Activated CD4-positive, alpha-beta memory T cell treated with anti-CD3 and anti-CD28 coated beads for 36 hours (primary cell): ENCODE measurements around the gene GON7. TPM values are rescaled to one million over a fixed set of nuclear protein-coding genes. Genes with fewer than 3 reads are reported as not detected.
"Not testable (repeated sequence)": the region's sequence is repeated elsewhere in the genome, so short reads cannot be mapped to it uniquely, and the experiment has no call there.

Source experiments
- CTCF ChIA-PET: fragments of 350-600 bp; sonication (Branson Sonifier 250); formaldehyde crosslinking; loops from one replicate; lab custom pipeline; 2021; ENCODE audit warnings: antibody characterized with exemption, inconsistent platforms; lab: Charles Lee
- POLR2A ChIA-PET: fragments of 350-600 bp; sonication (Branson Sonifier 250); formaldehyde crosslinking; loops from one replicate; lab custom pipeline; 2021; ENCODE audit warnings: antibody characterized with exemption; lab: Charles Lee
- DNase-seq: peaks from one replicate; pipeline ENCODE4 v3.0.0-alpha.2; 2020
- H3K27ac Mint-ChIP-seq: one replicate; pipeline ENCODE4 v1.8.0; 2021; ENCODE audit warnings: mixed read lengths
- H3K27me3 Mint-ChIP-seq: one replicate; pipeline ENCODE4 v1.8.0; 2021; ENCODE audit warnings: mixed read lengths
- H3K36me3 Mint-ChIP-seq: one replicate; pipeline ENCODE4 v1.8.0; 2021; ENCODE audit warnings: mixed read lengths
- H3K4me1 Mint-ChIP-seq: one replicate; pipeline ENCODE4 v1.8.0; 2021; ENCODE audit warnings: low read depth, mixed read lengths
- H3K4me3 Mint-ChIP-seq: one replicate; pipeline ENCODE4 v1.8.0; 2021; ENCODE audit warnings: mild to moderate bottlenecking, mixed read lengths
- H3K9me3 Mint-ChIP-seq: one replicate; pipeline ENCODE4 v1.8.0; 2021; ENCODE audit warnings: mixed read lengths
- intact Hi-C: fragments of 100-400 bp; cut with micrococcal nuclease; formaldehyde crosslinking; loops from one replicate; pipeline ENCODE4 v1.15.1; 2023
- total RNA-seq, 2 experiments: library from RNA; stranded (reverse); gene quantifications; one replicate each; pipeline ENCODE4 v1.2.3, GENCODE V29; 2021

The GON7 gene
- total RNA-seq, 2 experiments from 2014 or later, result 12.4 to 12.5 TPM

DNA sequence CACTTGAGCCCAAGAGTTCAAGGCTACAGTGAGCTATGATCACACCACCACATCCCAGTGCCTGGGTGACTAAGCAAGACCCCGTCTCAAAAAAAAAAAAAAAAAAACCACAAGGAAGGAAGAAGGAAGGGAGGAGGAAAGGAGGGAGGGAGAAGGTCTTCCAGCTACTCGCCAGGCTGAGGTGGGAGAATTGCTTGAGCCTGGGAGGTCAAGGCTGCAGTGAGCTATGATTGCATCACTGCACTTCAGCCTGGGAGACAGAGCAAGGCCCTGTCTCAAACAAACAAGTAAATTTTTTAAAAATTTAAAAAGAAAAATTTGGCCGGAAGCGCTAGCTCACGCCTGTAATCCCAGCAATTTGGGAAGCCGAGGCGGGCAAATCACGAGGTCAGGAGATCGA lies 38.3 kb downstream of the GON7 start:
- H3K9me3 Mint-ChIP-seq, DNase-seq, H3K27ac Mint-ChIP-seq, intact Hi-C loops, POLR2A ChIA-PET, H3K4me1 Mint-ChIP-seq, H3K27me3 Mint-ChIP-seq, H3K36me3 Mint-ChIP-seq, H3K4me3 Mint-ChIP-seq: not testable (repeated sequence)
- CTCF ChIA-PET, result interaction anchor here (0.8 kb wide), 1 partner anchor 55 kb away, joined by 3 read pairs; no protein-coding TSS in a partner anchor

DNA sequence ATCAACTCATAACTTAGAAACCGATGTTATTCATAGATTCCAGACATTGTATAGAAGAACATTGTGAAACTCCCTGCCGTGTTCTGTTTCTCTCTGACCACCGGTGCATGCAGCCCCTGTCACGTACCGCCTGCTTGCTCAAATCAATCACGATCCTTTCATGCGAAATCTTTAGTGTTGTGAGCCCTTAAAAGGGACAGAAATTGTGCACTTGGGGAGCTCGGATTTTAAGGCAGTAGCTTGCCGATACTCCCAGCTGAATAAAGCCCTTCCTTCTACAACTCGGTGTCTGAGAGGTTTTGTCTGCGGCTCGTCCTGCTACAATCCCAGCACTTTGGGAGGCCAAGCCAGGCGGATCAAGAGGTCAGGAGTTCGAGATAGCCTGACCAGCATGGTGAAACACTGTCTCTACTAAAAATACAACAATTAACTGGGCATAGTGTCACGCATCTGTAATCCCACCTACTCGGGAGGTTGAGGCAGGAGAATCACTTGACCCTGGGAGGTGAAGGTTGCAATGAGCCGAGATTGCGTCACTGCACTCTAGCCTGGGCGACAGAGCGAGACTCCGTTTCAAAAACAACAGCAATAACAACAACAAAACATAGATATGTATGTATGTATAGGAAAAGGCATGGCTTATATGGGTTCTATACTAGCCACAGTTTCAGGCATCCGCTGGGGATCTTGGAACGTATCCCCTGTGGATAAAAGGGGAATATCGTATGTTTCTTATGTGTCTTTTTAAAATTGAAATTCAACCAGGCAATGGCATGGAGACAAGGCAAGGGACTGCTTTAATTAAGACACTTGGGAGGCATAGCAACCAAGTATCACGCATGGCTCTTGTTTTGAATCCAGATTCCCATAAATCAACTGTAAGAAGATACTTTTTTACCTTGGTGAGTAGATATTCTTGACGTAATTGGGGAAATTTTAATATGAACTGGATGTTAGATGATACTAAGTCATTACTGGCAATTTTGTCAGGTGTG lies 41.3 kb downstream of the GON7 start:
- not testable (repeated sequence) for H3K4me3 Mint-ChIP-seq

GRCh38 chr14:93163564-93163963 lies 43.3 kb downstream of the GON7 start:
- ChIA-PET CTCF (interaction anchor here (1.0 to 1.3 kb wide), 2 partner anchors 16 to 50 kb away, joined by 3 to 7 read pairs; no protein-coding TSS in a partner anchor), POLR2A (no interaction called here)
- intact Hi-C loops, result no loop called here

More for the DNA sequence above, 41.3 kb downstream of the GON7 start:
- H3K27ac Mint-ChIP-seq, POLR2A ChIA-PET, H3K36me3 Mint-ChIP-seq, DNase-seq, H3K9me3 Mint-ChIP-seq, H3K27me3 Mint-ChIP-seq, intact Hi-C loops, H3K4me1 Mint-ChIP-seq: not testable (repeated sequence)
- CTCF ChIA-PET, result interaction anchor here (2.4 kb wide), 1 partner anchor 13 kb away, joined by 18 read pairs; no protein-coding TSS in a partner anchor

DNA sequence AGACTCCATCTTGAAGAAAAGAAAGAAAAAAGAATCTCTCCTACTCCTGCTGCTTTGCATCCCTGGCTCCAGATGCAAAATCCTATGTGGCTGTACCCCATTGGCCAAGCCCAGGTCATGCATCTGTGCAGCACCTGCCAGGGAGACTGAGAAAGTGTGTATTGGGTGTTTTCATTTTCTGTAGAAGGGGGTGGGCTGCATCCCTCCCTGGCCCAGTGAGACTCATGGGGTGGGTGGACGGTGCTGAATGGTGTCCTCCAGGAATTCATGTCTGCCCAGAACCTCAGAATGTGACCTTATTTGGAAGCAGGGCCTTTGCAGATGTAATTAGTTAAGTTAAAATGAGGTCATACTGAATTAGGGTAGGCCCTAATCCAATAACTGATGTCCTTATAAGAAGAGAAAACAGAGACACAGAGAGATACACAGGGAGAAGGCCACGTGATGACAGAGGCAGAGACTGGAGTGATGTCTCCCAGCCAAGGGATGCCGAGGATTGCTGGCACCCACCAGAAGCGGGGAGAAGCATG lies 45.4 kb downstream of the GON7 start:
- ChIA-PET POLR2A (no interaction called here), CTCF (interaction anchor here (1.4 to 2.4 kb wide), 5 partner anchors 15 to 48 kb away, joined by 4 to 10 read pairs (median 5); partner anchors contain the start of genes ITPK1, LYSET and MOAP1)
- no peaks in the 10 kb centered on the region for H3K36me3 Mint-ChIP-seq
- no peak overlapping the region for H3K4me3 Mint-ChIP-seq
- H3K27ac Mint-ChIP-seq, result no peak overlapping the region
- H3K9me3 Mint-ChIP-seq, result no peaks in the 10 kb centered on the region
- no peak for DNase-seq
- intact Hi-C loops, result no loop called here
- no peaks in the 10 kb centered on the region for H3K4me1 Mint-ChIP-seq
- no peaks in the 10 kb centered on the region for H3K27me3 Mint-ChIP-seq

More at GRCh38 chr14:93163564-93163963, 43.3 kb downstream of the GON7 start:
- Mint-ChIP-seq H3K27me3 (no peaks in the 10 kb centered on the region), H3K27ac (no peak overlapping the region), H3K4me1 (no peaks in the 10 kb centered on the region), H3K9me3 (no peaks in the 10 kb centered on the region), H3K4me3 (no peak overlapping the region), H3K36me3 (no peaks in the 10 kb centered on the region)
- no peak for DNase-seq

DNA sequence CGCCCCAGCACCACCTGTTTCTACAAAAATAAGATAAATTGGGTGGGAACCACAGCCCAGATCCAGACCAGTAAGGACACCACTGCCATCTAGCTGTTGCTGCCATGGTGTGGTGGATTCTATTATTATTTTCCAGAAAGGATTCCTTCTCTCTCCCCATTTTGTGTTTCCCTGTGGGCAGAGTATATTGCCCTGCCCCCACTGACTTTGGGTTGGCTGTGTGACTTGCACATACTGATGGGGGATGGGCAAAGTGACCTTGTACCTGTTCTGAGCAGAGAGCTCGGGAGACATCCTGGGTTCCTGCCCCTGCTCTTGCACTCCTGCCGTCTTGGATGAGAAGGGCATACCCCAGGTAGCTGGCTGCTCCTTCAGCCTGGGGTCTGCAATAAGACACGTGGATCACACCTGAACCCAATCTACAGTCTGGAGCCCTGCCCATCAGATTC lies 46.5 kb downstream of the GON7 start:
- Mint-ChIP-seq H3K9me3 (no peaks in the 10 kb centered on the region), H3K4me1 (no peaks in the 10 kb centered on the region), H3K4me3 (no peak overlapping the region), H3K36me3 (no peaks in the 10 kb centered on the region), H3K27me3 (no peaks in the 10 kb centered on the region), H3K27ac (no peak overlapping the region)
- intact Hi-C loops, result no loop called here
- DNase-seq, result peak; percentile 30
- POLR2A ChIA-PET, result no interaction called here
- CTCF ChIA-PET, result interaction anchor here (1.0 to 2.4 kb wide), 7 partner anchors 14 to 208 kb away, joined by 3 to 10 read pairs (median 5); partner anchors contain the start of genes ITPK1, LYSET and MOAP1

- H3K9me3 Mint-ChIP-seq, H3K4me1 Mint-ChIP-seq, H3K27me3 Mint-ChIP-seq, DNase-seq, H3K27ac Mint-ChIP-seq, intact Hi-C loops, H3K36me3 Mint-ChIP-seq, POLR2A ChIA-PET, H3K4me3 Mint-ChIP-seq: not testable (repeated sequence)
- CTCF ChIA-PET, result interaction anchor here (1.0 to 2.4 kb wide), 6 partner anchors 13 to 208 kb away, joined by 3 to 10 read pairs (median 4); partner anchors contain the start of genes LYSET and MOAP1
These were observed 47.1 kb downstream of the GON7 start for GRCh38 chr14:93159625-93160352.

DNA sequence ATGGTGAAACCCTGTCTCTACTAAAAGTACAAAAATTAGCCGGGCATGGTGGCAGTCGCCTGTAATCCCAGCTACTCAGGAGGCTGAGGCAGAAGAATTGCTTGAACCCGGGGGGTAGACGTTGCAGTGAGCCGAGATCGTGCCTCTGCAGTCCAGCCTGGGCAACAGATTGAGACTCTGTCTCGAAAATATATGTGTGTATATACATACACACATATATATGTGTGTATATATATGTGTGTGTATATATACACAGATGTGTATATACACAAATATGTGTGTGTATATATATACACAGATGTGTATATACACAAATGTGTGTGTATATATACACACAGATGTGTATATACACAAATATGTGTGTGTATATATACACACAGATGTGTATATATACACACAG lies 48.5 kb downstream of the GON7 start:
- H3K9me3 Mint-ChIP-seq, POLR2A ChIA-PET, intact Hi-C loops, H3K27ac Mint-ChIP-seq, H3K4me1 Mint-ChIP-seq, H3K36me3 Mint-ChIP-seq, H3K27me3 Mint-ChIP-seq, H3K4me3 Mint-ChIP-seq: not testable (repeated sequence)
- peak; percentile 24 for DNase-seq
- CTCF ChIA-PET, result interaction anchor here (0.6 kb wide), 1 partner anchor 19 kb away, joined by 3 read pairs; no protein-coding TSS in a partner anchor

- intact Hi-C loops, result no loop called here
- Mint-ChIP-seq H3K27me3 (no peaks in the 10 kb centered on the region), H3K4me3 (no peak overlapping the region), H3K36me3 (no peaks in the 10 kb centered on the region), H3K27ac (no peak overlapping the region), H3K4me1 (peaks cover under 1% of the 10 kb centered on the region), H3K9me3 (no peaks in the 10 kb centered on the region)
- CTCF ChIA-PET, result interaction anchor here (1.3 kb wide), 1 partner anchor 44 kb away, joined by 3 read pairs; no protein-coding TSS in a partner anchor
- DNase-seq, result no peak
- POLR2A ChIA-PET, result no interaction called here
These were observed 50.0 kb downstream of the GON7 start for GRCh38 chr14:93156693-93157369.

DNA sequence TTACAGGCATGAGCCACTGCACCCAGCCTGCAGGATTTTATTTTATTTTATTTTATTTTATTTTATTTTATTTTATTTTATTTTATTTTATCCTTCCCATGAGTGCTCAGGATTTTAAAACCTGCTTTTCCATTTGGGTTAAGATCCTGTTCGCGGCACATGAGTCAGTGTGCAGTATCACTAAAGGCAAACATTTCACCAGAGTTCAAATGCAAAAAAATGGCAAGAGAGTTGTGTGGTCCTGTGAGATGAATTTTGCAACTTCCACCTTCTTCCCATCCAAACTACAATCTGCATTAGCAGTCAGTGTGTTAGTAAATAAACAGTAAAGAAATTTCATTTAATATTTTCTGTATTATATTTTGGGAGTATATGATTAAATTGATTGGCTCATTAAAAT lies 51.2 kb downstream of the GON7 start:
- ChIA-PET POLR2A (no interaction called here), CTCF (interaction anchor here (1.0 kb wide), 1 partner anchor 9 kb away, joined by 3 read pairs; no protein-coding TSS in a partner anchor)
- Mint-ChIP-seq H3K4me1 (peaks cover 4% of the 10 kb centered on the region), H3K27me3 (no peaks in the 10 kb centered on the region), H3K4me3 (no peak overlapping the region), H3K36me3 (no peaks in the 10 kb centered on the region), H3K27ac (no peak overlapping the region), H3K9me3 (no peaks in the 10 kb centered on the region)
- intact Hi-C loops, result no loop called here
- DNase-seq, result no peak

GRCh38 chr14:93153121-93153520 lies 53.7 kb downstream of the GON7 start:
- CTCF ChIA-PET, result no interaction called here
- POLR2A ChIA-PET, result no interaction called here
- Mint-ChIP-seq H3K9me3 (no peaks in the 10 kb centered on the region), H3K27me3 (no peaks in the 10 kb centered on the region), H3K27ac (no peak overlapping the region), H3K4me3 (no peak overlapping the region), H3K36me3 (no peaks in the 10 kb centered on the region), H3K4me1 (peaks cover 4% of the 10 kb centered on the region)
- intact Hi-C loops, result loop anchor here (5.0 kb wide), 1 partner anchor 41 kb away; no protein-coding TSS in a partner anchor
- DNase-seq, result no peak
